Measurements from ENCODE around the gene IFT22.
"Not testable (repeated sequence)": the region's sequence is repeated elsewhere in the genome, so short reads cannot be mapped to it uniquely, and the experiment has no call there.

Gene IFT22

GRCh38 chr7:101308245-101309085 is 13.1 kb downstream of the IFT22 start:
- DNase-seq (ENCODE audit: low spot score): peak; percentile 82

DNA sequence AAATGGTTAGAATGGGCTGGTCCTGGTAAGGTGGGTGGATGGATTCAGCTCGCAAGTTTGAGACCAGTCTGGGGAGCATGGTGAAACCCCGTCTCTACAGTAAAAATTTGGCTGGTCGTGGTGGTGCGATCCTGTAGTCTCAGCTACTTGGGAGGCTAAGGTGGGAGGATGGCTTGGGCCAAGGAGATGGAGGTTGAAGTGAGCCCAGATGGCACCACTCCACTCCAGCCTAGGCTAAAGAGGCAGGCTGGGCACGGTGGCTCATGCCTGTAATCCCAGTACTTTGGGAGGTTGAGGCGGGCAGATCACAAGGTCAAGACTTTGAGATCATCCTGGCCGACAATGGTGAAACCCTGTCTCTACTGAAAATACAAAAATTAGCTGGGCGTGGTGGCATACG is 15.3 kb downstream of the IFT22 start:
- DNase-seq (ENCODE audit: low spot score): no peak

- DNase-seq (ENCODE audit: low spot score): no peak
Observed at GRCh38 chr7:101303102-101303701, 18.4 kb downstream of the IFT22 start.

DNA sequence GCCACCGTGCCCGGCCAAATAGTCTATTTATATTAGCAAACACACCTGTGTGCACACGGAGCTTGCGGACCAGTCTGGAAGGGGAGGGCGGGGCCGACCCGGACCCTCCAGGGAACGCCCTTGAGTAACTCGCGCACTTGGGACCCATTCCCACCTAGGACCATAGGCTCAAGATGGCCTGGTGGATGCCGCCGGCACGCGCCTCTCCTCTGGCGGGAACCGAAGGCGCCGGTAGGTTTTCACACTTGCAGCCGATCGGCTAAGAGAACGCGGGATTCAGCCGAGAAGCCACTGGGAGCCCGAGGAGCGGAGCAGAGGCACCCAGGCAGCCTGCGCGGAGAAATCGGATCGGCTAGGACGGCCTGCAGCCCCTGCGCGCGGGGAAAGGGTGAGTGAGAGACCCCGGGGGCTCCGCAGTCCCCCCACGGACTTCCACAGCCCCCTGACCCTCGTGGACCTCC is 18.9 kb downstream of the IFT22 start:
- no peak for DNase-seq (ENCODE audit: low spot score)

DNA sequence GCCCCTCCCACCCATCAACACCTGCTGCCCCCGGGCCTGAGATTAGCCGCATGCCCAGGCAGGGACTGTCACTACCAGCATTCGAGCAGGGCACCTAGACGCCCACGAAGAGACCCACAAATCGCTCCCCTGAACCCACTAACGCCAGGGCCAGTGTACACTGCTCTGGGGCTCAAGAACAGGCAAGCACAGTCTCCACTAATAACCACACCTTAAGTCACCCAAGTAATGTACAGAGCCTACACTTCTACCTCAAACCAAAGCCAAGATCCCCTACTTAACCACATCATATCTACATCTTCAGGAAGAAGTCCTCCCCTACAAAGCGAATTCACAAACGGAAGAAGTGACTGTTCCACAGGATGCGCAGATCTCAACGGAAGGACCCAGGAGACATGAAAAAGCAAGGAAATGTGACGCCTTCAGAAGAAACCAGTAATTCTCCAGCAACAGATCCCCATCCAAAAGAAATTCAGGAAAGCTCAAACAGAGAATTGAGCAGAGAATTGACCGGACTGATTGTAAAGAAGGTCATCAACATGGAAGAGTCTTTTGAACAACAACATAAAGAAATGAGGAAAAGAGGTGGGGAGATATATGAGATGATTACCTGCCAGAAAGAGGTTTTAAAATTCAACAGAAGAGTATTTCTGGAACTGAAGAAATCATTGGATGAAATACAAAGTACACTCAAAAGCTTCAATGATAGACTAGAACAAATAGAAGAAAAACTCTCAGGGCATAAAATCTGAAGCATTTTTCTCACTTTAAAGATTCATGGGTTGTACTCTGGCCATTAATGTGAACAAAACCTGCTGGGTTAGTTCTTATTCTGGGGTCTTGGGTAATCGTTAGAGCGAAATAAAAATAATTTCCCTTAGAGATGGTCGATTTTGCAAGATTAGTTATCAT is 20.9 kb downstream of the IFT22 start:
- no peak for DNase-seq (ENCODE audit: low spot score)

DNA sequence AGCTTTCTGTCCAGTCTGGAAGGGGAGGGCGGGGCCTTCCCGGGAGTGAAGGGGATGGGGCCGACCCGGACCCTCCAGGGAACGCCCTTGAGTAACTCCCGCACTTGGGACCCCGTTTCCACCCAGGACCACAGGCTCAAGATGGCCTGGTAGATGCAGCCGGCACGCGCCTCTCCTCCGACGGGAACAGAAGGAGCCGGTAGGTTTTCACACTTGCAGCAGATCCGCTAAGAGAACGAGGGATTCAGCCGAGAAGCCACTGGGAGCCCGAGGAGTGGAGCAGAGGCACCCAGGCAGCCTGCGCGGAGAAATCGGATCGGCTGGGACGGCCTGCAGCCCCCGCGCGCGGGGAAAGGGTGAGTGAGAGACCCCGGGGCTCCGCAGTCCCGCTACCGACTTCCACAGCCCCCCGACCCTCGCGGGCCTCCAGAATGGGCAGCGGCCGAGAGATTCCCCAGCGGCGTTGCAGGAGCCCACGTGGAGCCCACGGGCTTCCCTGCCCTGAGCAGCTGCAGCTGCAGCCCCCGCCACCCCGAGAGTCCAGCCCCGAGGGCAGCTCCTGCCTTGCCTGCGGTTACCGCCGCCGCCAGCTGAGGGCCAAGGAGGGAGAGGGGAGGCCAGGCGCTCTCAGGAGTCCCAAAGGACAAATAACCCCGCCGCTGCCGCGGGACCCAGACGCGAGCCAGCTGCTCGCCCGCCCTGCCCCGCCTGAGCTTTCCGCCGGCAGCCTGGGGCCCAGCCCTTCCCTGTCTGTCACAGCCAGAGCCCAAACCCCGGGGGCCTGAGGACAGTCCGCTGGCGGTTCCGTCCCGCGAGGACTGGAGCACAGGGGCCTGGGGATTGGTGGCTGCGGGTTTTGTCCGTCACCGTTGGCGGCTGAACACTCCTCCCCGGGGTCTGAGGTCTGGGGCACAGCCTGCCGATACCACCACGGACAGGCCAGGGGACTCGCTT is 21.8 kb downstream of the IFT22 start:
- DNase-seq (ENCODE audit: low spot score): no peak

GRCh38 chr7:101294832-101295121 is 26.8 kb downstream of the IFT22 start:
- no peak for DNase-seq (ENCODE audit: low spot score)

- no peak for DNase-seq (ENCODE audit: low spot score)
Observed at GRCh38 chr7:101294039-101294831, 27.4 kb downstream of the IFT22 start.

- DNase-seq (ENCODE audit: low spot score): not testable (repeated sequence)
Observed at GRCh38 chr7:101293069-101294021, 28.3 kb downstream of the IFT22 start.

DNA sequence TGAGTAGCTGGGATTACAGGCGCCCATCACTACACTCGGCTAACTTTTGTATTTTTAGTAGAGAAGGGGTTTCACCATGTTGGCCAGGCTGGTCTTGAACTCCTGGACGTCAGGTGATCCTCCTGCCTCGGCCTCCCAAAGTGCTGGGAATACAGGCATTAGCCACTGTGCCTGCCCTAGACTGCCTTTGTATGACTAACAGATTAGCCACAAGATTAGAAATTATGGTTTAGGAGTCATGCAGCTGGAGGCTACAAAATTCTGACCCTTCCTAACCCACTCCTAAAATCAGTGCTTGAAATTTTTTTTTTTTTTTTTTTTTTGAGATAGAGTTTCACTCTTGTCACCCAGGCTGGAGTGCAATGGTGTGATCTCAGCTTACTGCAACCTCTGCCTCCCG is 29.0 kb downstream of the IFT22 start:
- DNase-seq (ENCODE audit: low spot score): not testable (repeated sequence)

- not testable (repeated sequence) for DNase-seq (ENCODE audit: low spot score)
Observed at GRCh38 chr7:101290186-101291037, 31.2 kb downstream of the IFT22 start.

DNA sequence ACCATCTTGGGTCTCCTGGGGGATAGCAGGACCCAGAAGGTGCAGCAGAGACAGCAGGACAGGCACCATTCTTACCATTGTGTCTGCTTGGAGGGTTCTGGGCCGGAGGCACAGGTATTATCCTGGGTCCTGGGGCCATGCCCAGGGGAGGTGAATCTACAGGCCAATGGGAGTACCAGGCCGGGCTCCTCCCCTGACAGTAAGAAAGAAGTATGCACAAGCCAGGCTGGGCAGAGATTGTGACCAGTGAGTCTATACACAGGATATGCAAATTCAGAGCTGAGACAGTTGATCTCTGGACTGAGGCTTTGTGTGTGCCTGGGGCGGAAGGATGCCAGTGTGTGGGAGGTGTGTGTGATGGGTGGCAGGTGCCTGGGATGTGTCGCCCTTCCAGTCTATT is 31.9 kb downstream of the IFT22 start:
- DNase-seq (ENCODE audit: low spot score): not testable (repeated sequence)

GRCh38 chr7:101288439-101288838 is 33.2 kb downstream of the IFT22 start:
- no peak for DNase-seq (ENCODE audit: low spot score)

DNA sequence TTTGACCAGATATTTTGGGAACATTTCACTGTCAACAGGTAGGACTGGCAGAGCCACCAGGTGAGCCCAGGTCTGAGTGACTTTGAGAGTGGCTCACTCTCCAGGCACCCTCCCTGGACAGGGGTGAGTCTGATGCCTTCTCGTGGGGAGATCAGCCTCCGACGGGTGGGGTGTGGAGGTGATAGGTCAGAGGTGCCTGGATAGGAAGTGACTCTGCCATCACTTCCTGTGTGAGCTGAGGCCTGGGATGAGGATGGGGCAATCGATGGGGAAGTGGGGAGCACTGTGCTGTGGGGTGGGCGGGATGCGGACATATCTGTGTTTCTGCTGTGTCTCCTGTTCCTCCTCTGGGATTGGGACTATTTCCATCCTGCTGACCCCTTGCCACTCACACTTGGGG is 34.6 kb downstream of the IFT22 start:
- no peak for DNase-seq (ENCODE audit: low spot score)

- not testable (repeated sequence) for DNase-seq (ENCODE audit: low spot score)
Observed at GRCh38 chr7:101285880-101286279, 35.7 kb downstream of the IFT22 start.

GRCh38 chr7:101285171-101285570 is 36.4 kb downstream of the IFT22 start:
- DNase-seq (ENCODE audit: low spot score): no peak

- DNase-seq (ENCODE audit: low spot score): not testable (repeated sequence)
Observed at GRCh38 chr7:101280912-101281311, 40.7 kb downstream of the IFT22 start.

DNA sequence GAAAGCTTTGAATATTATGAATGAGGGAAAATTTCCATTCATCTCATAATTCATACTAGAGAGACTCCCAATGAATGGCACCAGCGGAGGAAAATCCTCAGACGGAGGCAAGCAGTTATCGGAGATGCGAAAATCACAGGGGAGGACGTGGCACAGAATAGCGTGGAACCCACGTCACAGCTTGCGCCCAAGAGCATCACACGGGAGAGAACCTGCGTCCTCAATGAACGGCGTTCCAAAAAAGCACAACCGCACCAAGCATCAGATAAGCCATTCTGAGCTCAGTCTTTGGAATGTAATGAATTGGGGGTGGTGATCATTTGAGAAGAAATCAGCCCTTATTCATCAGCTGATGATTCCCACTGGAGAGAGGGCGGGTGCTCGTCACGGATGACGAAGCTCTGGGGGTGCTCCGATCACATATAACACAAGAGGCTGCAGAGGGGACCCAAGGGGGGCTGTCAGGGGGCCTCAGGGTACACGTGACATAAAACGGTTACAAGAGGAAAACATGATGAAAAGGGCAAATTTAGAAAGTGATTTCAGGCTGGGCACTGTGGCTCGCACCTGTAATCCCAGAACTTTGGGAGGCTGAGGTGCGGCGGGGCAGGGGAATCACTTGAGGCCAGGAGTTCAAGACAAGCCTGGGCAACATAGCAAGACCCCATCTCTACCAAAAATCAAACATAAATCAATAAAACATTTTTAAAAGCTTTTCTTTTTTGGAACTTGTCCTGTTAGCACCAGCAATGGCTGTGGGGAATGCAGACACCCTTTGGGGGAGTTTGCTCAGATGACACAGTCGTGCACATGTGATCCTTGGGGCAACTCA is 42.9 kb downstream of the IFT22 start:
- no peak for DNase-seq (ENCODE audit: low spot score)
